Stimulated activated CD8-positive, alpha-beta memory T cell treated with anti-CD3 and anti-CD28 coated beads, Interleukin-15, amount 100 ng/mL, for 24 hours (primary cell): Measurements from ENCODE around the gene KLHDC10.
"Not testable (repeated sequence)": the region's sequence is repeated elsewhere in the genome, so short reads cannot be mapped to it uniquely, and the experiment has no call there.

ENCODE experiments used
- DNase-seq: peaks from one replicate; pipeline ENCODE4 v3.0.0-alpha.2; 2020; ENCODE audit warnings: low read depth

Gene KLHDC10

GRCh38 chr7:130118294-130118693 is 48.0 kb downstream of the KLHDC10 start:
- DNase-seq: no peak

- DNase-seq: no peak
Measured at GRCh38 chr7:130118801-130119200, 48.5 kb downstream of the KLHDC10 start.

- DNase-seq: no peak
Measured at GRCh38 chr7:130123501-130123900, 53.2 kb downstream of the KLHDC10 start.

- DNase-seq: no peak
Measured at GRCh38 chr7:130124711-130125110, 54.4 kb downstream of the KLHDC10 start.

GRCh38 chr7:130126840-130127239 is 56.5 kb downstream of the KLHDC10 start:
- not testable (repeated sequence) for DNase-seq

GRCh38 chr7:130127404-130127803 is 57.1 kb downstream of the KLHDC10 start:
- no peak for DNase-seq

- DNase-seq: no peak
Measured at GRCh38 chr7:130127821-130128317, 57.5 kb downstream of the KLHDC10 start.

GRCh38 chr7:130129011-130129411 is 58.7 kb downstream of the KLHDC10 start:
- DNase-seq: no peak

GRCh38 chr7:130131191-130131834 is 61.0 kb downstream of the KLHDC10 start:
- no peak for DNase-seq

- DNase-seq: no peak
Measured at GRCh38 chr7:130131964-130132875, 61.9 kb downstream of the KLHDC10 start.

GRCh38 chr7:130133029-130133782 is 62.9 kb downstream of the KLHDC10 start:
- no peak for DNase-seq

- no peak for DNase-seq
Measured at GRCh38 chr7:130134106-130134636, 63.8 kb downstream of the KLHDC10 start.

- DNase-seq: no peak
Measured at GRCh38 chr7:130134726-130135125, 64.4 kb downstream of the KLHDC10 start.

- DNase-seq: no peak
Measured at GRCh38 chr7:130135208-130136205, 65.2 kb downstream of the KLHDC10 start.

GRCh38 chr7:130136579-130137167 is 66.3 kb downstream of the KLHDC10 start:
- DNase-seq: no peak

- DNase-seq: no peak
Measured at GRCh38 chr7:130137207-130137606, 66.9 kb downstream of the KLHDC10 start.

- no peak for DNase-seq
Measured at GRCh38 chr7:130139193-130139960, 69.0 kb downstream of the KLHDC10 start.

- no peak for DNase-seq
Measured at GRCh38 chr7:130140551-130141160, 70.3 kb downstream of the KLHDC10 start.

- DNase-seq: no peak
Measured at GRCh38 chr7:130141161-130141883, 71.0 kb downstream of the KLHDC10 start.
